ENCODE results near the gene PHETA1. TPM values are rescaled to one million over a fixed set of nuclear protein-coding genes. Genes with fewer than 3 reads are reported as not detected.

Gene PHETA1
- total RNA-seq, 1 donor from 2014 or later, result 18.2 TPM

DNA sequence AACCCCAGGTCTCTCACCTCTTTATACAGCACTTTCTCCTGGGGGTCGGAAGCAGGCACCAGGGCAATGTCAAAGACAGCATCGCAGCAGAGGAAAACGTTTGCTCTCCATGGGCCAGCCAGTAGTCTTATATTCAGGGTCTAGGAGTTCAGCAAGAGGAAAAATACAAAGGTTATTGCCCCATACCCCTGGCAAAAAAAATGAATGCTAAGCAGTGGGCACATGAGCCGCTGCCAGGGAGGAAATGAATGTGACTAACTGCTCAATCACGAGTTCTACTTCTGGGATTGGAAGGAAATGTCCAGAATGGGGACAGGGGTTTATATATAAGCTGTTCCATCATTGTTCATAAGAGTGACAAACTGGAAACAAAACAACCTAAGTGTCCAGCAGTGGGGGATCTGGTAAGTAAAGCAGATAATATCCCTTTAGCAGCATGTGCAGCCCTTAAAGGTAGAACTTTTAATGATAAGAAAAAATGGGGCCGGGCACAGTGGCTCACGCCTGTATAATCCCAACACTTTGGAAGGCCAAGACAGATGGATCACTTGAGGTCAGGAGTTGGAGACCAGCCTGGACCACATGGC lies 53.8 kb downstream of the PHETA1 start:
- Mint-ChIP-seq H3K27me3 (ENCODE audit: low read depth) (peaks cover 3% of the 10 kb centered on the region), H3K4me1 (no peaks in the 10 kb centered on the region), H3K27ac (no peak overlapping the region), H3K4me3 (no peak overlapping the region), H3K36me3 (peaks cover 12% of the 10 kb centered on the region), H3K9me3 (no peaks in the 10 kb centered on the region)
- DNase-seq (ENCODE audit: low spot score in 2 of 2, unreplicated experiment in 2 of 2), result no peak
- TF ChIP-seq, protein P1, sequence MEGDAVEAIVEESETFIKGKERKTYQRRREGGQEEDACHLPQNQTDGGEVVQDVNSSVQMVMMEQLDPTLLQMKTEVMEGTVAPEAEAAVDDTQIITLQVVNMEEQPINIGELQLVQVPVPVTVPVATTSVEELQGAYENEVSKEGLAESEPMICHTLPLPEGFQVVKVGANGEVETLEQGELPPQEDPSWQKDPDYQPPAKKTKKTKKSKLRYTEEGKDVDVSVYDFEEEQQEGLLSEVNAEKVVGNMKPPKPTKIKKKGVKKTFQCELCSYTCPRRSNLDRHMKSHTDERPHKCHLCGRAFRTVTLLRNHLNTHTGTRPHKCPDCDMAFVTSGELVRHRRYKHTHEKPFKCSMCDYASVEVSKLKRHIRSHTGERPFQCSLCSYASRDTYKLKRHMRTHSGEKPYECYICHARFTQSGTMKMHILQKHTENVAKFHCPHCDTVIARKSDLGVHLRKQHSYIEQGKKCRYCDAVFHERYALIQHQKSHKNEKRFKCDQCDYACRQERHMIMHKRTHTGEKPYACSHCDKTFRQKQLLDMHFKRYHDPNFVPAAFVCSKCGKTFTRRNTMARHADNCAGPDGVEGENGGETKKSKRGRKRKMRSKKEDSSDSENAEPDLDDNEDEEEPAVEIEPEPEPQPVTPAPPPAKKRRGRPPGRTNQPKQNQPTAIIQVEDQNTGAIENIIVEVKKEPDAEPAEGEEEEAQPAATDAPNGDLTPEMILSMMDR (IDR thresholded peaks at IDR 0.05; ENCODE audit: unreplicated experiment), result no peak

DNA sequence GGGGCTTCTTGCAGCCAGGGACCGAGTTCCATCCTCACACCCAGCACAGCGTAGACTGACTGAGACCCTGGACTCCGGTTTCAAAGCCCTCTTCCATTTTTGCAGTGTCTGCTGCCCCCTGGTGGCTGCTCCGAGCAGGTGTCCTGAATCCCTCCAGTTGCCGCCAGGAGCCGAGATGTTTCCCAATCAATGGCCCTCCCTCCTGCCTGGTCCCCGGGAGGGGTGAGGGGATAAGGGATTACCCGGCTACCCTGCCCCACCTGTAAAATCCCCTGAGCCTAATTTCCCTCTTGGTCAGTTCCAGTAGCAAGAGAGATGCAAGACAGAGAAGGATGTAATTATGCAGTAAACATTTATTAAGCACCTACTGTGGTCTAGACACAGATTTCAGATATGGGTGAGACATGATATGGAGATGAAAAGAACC lies 55.0 kb downstream of the PHETA1 start:
- peak; percentile 62 to 90 for DNase-seq (ENCODE audit: low spot score in 2 of 2, unreplicated experiment in 2 of 2)
- H3K4me3 Mint-ChIP-seq, result no peak overlapping the region
- TF ChIP-seq, protein P1 (IDR thresholded peaks at IDR 0.05; ENCODE audit: unreplicated experiment), result peak; percentile 99
- peaks cover 3% of the 10 kb centered on the region for H3K27me3 Mint-ChIP-seq (ENCODE audit: low read depth)
- H3K36me3 Mint-ChIP-seq, result peaks cover 10% of the 10 kb centered on the region
- H3K9me3 Mint-ChIP-seq, result no peaks in the 10 kb centered on the region
- H3K27ac Mint-ChIP-seq, result no peak overlapping the region
- H3K4me1 Mint-ChIP-seq, result no peaks in the 10 kb centered on the region

DNA sequence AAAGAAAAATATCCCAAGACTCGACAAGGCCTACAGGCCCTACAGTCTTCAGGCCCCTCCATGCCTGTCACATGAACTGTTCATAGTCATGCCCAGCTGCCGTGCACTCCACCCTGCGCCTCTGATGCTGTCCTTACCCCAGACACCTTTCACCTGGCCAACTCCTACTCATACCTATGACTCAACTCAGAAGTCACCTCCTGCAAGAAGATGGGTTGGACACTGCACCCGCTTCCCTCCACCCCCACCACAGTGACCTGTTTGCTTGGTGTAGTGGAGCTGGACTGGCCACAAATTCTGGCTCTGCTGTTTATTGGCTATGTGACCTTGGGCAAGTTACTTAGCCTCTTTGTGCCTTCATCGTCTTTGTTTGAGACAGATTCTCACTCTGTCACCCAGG lies 56.2 kb downstream of the PHETA1 start:
- Mint-ChIP-seq H3K4me1 (no peaks in the 10 kb centered on the region), H3K36me3 (peaks cover 9% of the 10 kb centered on the region), H3K27me3 (ENCODE audit: low read depth) (peaks cover 3% of the 10 kb centered on the region), H3K4me3 (no peak overlapping the region), H3K27ac (no peak overlapping the region), H3K9me3 (no peaks in the 10 kb centered on the region)
- DNase-seq (ENCODE audit: low spot score in 2 of 2, unreplicated experiment in 2 of 2), result no peak
- TF ChIP-seq, protein P1 (IDR thresholded peaks at IDR 0.05; ENCODE audit: unreplicated experiment), result no peak

DNA sequence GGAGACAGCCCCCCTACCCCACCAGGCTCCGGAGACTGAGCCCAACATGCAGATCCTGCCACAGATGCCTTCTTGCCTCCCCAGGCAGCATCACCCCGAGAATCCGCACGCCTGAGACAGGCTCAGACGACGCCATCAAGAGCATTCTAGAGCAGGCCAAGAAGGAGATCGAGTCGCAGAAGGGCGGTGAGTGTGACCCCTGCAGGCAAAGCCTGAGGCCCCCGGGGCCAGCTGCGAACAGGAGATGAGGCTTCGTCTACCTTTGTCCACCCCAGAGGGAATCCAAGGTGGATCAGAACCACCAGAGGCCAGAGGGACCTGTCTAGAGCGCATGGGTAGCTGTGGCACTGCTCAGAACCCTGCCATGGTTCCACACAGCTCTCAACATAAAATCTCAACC lies 56.9 kb downstream of the PHETA1 start:
- H3K4me1 Mint-ChIP-seq, result no peaks in the 10 kb centered on the region
- TF ChIP-seq, protein P1 (IDR thresholded peaks at IDR 0.05; ENCODE audit: unreplicated experiment), result no peak
- DNase-seq (ENCODE audit: low spot score in 2 of 2, unreplicated experiment in 2 of 2), result no peak
- no peak overlapping the region for H3K4me3 Mint-ChIP-seq
- no peak overlapping the region for H3K27ac Mint-ChIP-seq
- peaks cover 5% of the 10 kb centered on the region for H3K36me3 Mint-ChIP-seq
- no peaks in the 10 kb centered on the region for H3K9me3 Mint-ChIP-seq
- peaks cover 3% of the 10 kb centered on the region for H3K27me3 Mint-ChIP-seq (ENCODE audit: low read depth)

DNA sequence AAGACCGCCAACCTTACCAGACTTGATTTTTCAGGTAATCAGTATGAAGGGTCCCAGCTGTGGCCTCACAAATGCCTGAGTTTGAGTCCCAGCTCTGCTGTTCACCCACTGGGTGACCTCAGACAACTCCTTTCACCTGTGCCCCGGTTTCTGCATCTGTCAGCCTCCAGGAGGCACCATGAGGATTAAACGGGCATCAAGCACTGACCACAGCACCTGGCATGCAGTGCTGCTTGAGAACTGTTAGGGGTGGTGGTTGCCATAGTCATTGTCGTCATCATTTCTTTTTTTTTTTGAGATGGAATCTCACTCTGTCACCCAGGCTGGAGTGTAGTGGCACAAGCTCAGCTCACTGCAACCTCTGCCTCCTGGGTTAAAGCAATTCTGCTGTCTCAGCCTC lies 57.9 kb downstream of the PHETA1 start:
- TF ChIP-seq, protein P1 (IDR thresholded peaks at IDR 0.05; ENCODE audit: unreplicated experiment), result no peak
- DNase-seq (ENCODE audit: low spot score in 2 of 2, unreplicated experiment in 2 of 2), result no peak
- peaks cover 5% of the 10 kb centered on the region for H3K36me3 Mint-ChIP-seq
- H3K27ac Mint-ChIP-seq, result no peak overlapping the region
- no peak overlapping the region for H3K4me3 Mint-ChIP-seq
- peaks cover 3% of the 10 kb centered on the region for H3K27me3 Mint-ChIP-seq (ENCODE audit: low read depth)
- no peaks in the 10 kb centered on the region for H3K4me1 Mint-ChIP-seq
- no peaks in the 10 kb centered on the region for H3K9me3 Mint-ChIP-seq

Other genes starting within 250 kb of the PHETA1 start
- gene SH2B3, start 36.8 kb upstream of the PHETA1 start, total RNA-seq, result 1.6 to 2.1 TPM (median 1.7 TPM) in 3 replicates
- gene ATXN2, start 230.2 kb upstream of the PHETA1 start, total RNA-seq, result 149 to 152 TPM (median 150 TPM) in 3 replicates

All from mesothelial cell of epicardium (in vitro differentiated cells).